GM12865 (cell line): ENCODE data around the gene MAP2K3.
"Not testable (repeated sequence)": the region's sequence is repeated elsewhere in the genome, so short reads cannot be mapped to it uniquely, and the experiment has no call there.

Source experiments
- DNase-seq: peaks from one replicate; pipeline ENCODE4 v3.0.0; 2010; ENCODE audit warnings: low read depth
- H3K4me3 ChIP-seq: 2 replicates; pipeline ENCODE4 v1.5.1; 2011; ENCODE audit warnings: mild to moderate bottlenecking, low read depth, low read length, control low read depth
- CTCF ChIP-seq: IDR thresholded peaks from 2 replicates; pipeline ENCODE4 v1.5.1; 2011; ENCODE audit warnings: low read length, control low read depth, low read depth, inconsistent platforms; ENCODE audit not compliant: insufficient read depth; ENCODE audit errors: missing control alignments

MAP2K3 gene

GRCh38 chr17:21315246-21316000 is 30.9 kb downstream of the MAP2K3 start:
- not testable (repeated sequence) for DNase-seq

DNA sequence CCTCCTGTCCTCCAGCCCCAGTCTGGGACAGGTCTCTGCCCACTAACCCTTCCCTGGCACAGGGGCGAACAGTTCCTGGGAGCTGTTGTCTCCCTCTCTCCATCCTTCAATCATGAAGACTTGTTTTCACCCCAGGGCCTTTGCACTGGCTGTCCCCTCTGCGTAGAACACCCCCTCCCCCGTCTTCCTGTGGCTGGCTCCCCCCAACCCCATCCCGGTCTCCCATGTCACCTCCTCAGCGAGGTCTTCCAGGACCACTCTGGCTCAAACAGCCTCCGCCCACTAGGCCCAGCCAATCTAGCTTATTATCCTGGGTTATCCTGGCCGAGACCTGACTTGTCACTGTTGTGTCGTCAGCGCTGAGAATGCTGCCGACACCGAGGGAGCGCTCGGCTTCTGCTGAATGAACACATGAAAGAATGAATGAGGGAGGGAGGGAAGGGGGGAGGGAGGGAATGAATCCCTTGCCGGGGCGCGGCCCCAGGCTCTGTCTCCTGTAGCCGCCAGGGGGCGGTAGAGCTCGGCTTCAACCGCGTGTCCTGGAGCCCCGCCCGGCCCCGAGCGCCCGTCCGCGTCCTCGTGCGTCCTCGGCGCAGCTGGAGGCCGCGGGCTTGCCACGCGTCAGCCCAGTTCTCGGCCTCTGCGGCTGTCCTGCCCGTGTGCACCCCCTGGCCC is 31.8 kb downstream of the MAP2K3 start:
- not testable (repeated sequence) for H3K4me3 ChIP-seq, DNase-seq

More at GRCh38 chr17:21315246-21316000, 30.9 kb downstream of the MAP2K3 start:
- not testable (repeated sequence) for H3K4me3 ChIP-seq

DNA sequence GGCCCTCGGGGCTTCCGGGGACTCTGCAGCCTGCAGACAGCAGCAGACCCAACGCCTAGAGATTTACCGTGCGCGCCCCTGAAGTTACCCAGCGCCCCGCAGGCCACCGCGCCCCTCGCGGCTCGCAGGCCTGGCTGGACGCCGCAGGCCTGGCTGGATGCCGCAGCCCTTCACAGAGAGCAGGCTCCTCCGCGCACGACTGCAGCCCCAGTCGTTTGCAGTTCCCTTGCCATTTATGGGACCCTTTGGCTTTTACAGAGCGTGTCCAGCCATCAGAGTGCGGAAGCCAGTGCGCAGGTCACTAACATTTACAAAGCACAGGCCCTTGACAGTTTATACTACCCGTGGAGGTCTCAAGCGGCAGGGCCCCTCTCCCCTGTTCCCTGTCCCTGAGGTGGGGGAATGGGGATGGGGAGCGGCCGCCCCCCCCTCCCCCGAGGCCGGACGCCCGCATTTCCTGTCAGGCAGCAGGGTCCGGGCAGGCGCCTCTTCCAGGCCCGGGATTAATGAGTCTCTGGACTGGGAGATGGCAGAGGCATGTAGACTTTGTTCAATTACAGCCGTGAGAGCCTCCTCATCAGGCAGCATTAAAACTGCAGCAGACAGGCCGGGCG is 32.5 kb downstream of the MAP2K3 start:
- not testable (repeated sequence) for H3K4me3 ChIP-seq, DNase-seq

- H3K4me3 ChIP-seq, DNase-seq: not testable (repeated sequence)
Measured at GRCh38 chr17:21317821-21318220, 33.3 kb downstream of the MAP2K3 start.

GRCh38 chr17:21318439-21318838 is 33.9 kb downstream of the MAP2K3 start:
- no peak for TF ChIP-seq CTCF
- DNase-seq = no peak
- H3K4me3 ChIP-seq = no peak overlapping the region

- not testable (repeated sequence) for DNase-seq, H3K4me3 ChIP-seq
Measured at GRCh38 chr17:21318856-21319255, 34.3 kb downstream of the MAP2K3 start.

DNA sequence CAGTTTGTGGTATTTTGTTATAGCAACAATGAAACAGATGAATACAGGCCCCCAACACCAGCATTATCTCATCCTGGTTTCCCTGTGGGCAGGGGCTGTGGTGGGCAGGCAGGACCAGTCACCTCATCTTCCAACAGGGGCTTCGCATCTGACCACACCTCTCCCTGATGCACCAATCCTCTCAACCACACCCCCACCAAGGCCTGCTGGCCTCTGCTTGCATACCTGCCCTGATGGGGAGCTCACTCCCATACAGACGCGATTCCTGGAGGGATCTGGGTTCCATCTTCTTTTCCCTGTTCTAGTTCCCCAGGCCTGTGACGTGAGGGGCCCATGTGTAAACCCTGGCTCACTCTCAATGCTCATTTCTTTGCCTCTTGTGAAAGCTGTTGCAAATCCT is 34.7 kb downstream of the MAP2K3 start:
- DNase-seq, H3K4me3 ChIP-seq: not testable (repeated sequence)

- DNase-seq, H3K4me3 ChIP-seq: not testable (repeated sequence)
Measured at GRCh38 chr17:21319686-21320375, 35.3 kb downstream of the MAP2K3 start.

GRCh38 chr17:21320430-21320829 is 35.9 kb downstream of the MAP2K3 start:
- H3K4me3 ChIP-seq, DNase-seq: not testable (repeated sequence)

DNA sequence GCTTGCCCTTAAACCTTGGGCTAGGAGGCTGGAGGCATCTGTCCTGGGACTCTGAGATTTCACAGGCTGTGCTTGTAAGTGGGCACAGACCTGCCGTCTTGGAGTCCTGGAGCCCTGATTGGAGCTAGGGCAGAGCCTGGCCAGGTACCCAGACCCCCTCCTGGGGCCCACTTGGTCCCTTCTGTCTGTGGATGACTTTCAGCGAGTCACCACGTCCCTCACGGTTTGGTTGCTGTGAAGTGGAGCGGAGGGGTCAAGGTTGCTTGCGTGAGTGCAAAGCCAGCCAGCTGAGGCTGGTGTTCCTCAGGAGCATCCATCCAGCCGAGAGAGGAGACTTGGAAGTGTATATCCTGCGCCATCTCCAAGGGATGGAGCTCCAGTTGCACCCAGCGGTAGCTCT is 36.5 kb downstream of the MAP2K3 start:
- H3K4me3 ChIP-seq, DNase-seq: not testable (repeated sequence)

GRCh38 chr17:21321744-21322191 is 37.3 kb downstream of the MAP2K3 start:
- not testable (repeated sequence) for H3K4me3 ChIP-seq, DNase-seq

DNA sequence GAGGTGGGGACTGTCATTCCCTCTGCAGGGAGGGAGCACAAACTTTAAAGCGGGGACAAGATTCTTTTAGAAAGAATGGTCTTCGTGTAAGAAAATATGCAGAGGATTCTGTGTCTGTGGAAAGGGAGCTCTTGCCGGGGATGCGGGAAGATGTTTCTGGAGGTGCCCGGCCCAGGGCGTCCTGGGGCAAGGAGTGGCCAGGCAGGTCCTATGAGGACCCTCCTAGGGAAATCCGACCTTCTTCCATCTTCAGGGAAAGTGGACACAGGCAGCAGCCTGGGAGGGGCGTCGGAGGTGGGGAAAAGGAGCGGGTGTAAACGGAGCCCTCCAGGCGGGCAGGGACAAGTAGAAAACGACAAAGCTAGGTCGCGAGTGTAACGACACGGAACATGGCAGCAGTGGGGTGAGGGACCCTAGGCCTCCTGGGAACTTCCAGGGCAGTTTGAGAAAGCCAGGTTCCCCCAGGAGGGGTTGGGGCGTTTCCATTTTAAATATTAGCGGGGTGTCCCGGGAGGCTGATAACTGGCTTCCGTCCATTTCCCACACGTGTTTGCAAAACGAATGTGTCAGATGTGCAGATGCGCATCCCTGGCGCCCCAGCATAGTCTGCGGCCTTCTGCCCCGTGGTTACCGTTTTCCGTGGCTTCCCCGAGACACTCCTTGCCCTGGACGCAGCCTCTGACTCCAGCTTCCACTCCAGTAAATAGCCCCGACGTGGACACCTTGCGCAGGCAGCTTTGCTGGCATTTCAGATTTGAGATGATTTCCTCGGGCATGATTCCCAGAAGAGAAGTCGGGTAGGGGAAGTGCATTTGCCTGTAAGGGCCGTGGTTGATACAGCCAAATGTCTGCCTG is 39.0 kb downstream of the MAP2K3 start:
- not testable (repeated sequence) for DNase-seq
- peak overlapping the region; percentile 58; the same call in 1 of the 2 replicates for H3K4me3 ChIP-seq

GRCh38 chr17:21324741-21325140 is 40.2 kb downstream of the MAP2K3 start:
- DNase-seq = not testable (repeated sequence)

DNA sequence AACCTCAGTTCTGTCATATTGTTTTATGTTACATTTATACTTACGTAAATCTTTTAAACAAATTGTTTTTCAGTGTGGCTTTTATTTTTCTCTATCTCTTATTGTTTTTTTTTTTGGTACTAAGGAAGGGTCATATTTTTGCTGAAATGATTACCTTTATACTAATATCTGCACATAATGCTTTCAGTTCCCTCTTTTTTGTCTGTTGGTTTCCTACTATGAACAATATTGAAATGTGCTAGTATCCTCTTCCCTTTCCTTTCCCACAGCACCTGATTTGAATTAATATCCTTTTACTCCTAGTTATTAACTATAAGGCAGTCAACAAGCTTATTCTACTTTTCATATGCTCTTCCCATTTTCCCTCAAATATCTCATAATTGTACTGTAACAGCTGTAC is 43.4 kb downstream of the MAP2K3 start:
- not testable (repeated sequence) for DNase-seq, H3K4me3 ChIP-seq

More at GRCh38 chr17:21324741-21325140, 40.2 kb downstream of the MAP2K3 start:
- not testable (repeated sequence) for H3K4me3 ChIP-seq

- not testable (repeated sequence) for H3K4me3 ChIP-seq, DNase-seq
Measured at GRCh38 chr17:21328778-21329177, 44.3 kb downstream of the MAP2K3 start.
